Pons (tissue), 1 donor: Measurements from ENCODE around the gene CAMLG.

ENCODE experiments used
- DNase-seq: peaks from one replicate; pipeline ENCODE4 v3.0.0-alpha.2; 2016; ENCODE audit warnings: low spot score

Gene CAMLG

DNA sequence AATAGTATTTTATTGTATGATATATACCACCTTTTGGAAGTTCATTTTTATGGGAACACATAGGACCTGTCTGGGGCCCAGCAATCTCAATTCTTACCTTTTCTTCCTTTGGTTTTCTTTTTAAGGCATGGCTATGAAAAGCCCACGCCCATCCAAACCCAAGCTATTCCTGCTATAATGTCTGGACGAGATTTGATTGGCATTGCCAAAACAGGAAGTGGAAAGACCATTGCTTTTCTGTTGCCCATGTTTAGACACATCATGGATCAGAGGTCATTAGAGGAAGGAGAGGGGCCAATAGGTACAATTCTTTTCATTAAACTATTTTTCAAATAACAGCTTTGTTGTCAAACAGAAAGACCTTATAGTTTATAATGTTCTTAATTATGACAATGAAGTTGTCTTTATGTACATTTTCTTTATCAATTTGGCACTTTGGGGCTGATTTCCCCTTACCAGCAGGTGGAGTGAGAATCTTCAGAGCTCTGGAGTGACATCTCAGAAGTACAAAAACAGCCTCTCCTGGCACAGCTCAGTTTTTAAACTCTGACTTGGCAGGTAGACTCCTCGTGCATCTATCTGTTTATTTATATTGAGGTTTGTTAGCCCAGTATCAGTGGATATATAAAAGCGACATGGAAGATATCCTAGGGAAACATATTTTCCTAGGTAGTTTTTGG, 46.0 kb downstream of the CAMLG start:
- no peak for DNase-seq

DNA sequence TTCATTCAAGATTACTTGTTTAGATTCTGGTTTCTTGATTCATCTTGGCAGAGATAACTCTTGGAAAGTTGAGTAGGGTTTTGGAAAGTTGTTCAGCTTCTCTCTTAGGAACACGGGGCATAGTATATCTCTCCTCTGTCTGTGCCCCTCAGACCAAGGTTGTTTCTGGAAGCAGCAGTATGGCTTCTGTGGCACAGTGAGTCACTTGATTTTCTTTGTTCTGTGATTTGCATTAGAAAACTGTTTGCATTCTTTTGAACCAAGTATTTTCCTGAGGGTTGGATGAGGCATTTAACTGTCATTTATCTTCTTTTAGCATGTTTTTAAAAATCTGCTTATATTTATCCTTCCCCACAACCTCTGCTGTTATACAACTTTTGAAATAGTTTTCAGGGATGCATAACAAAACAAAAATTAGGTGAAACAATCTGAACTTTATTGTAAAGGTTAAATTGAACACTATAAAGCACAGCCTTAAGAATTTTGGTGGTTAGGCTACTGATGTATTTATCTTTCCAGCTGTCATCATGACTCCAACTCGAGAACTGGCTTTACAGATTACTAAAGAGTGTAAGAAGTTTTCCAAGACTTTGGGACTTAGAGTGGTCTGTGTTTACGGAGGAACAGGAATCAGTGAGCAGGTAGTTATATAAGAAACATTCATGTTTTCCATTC, 46.7 kb downstream of the CAMLG start:
- no peak for DNase-seq

GRCh38 chr5:134787692-134788091, 49.3 kb downstream of the CAMLG start:
- no peak for DNase-seq

- DNase-seq: no peak
These were observed 53.2 kb downstream of the CAMLG start for GRCh38 chr5:134791580-134791979.

GRCh38 chr5:134792286-134792685, 53.9 kb downstream of the CAMLG start:
- DNase-seq: no peak

DNA sequence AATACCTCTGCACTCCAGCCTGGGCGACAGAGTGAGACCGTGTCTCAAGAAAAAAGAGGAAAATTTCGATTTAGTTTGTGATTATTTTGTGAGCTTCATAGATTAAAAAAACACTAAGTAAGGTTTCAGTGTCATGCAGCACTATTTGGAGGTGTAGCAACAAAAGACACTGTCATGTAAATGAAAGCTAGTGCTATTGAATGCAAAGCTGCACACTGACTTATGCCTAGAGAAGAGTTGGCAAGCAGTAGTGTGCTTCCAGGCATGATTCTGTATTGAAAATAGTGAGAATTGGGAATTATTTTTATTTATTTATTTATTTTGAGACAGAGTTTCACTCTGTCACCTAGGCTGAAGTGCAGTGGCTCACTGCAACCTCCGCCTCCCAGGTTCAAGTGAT, 54.8 kb downstream of the CAMLG start:
- DNase-seq: no peak

- no peak for DNase-seq
These were observed 55.7 kb downstream of the CAMLG start for GRCh38 chr5:134794082-134794481.

DNA sequence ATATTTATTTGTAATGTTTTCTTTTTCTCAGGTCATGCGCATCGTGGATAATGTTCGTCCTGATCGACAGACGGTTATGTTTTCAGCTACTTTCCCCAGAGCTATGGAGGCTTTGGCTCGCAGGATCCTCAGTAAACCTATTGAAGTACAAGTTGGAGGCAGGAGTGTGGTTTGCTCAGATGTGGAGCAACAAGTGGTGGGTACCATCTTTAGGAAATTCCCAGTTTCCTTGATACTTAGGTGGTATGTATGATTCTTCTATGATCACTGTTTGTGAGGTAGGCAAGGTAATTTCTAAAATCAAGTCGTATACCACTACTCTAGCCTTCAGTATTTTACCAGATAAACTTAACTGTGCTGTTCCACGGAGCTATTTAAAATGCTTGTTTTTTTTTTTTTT, 56.5 kb downstream of the CAMLG start:
- DNase-seq: no peak

GRCh38 chr5:134798468-134798867, 60.1 kb downstream of the CAMLG start:
- no peak for DNase-seq
